GM12874 (cell line): ENCODE data around the gene FOXL3.

Source experiments
- TF ChIP-seq, protein P1 (sequence below): IDR thresholded peaks from 2 replicates; pipeline ENCODE4 v1.5.1; 2011; ENCODE audit warnings: low read depth, mild to moderate bottlenecking, control low read depth, low read length, moderate library complexity; ENCODE audit not compliant: insufficient read depth

FOXL3 gene

DNA sequence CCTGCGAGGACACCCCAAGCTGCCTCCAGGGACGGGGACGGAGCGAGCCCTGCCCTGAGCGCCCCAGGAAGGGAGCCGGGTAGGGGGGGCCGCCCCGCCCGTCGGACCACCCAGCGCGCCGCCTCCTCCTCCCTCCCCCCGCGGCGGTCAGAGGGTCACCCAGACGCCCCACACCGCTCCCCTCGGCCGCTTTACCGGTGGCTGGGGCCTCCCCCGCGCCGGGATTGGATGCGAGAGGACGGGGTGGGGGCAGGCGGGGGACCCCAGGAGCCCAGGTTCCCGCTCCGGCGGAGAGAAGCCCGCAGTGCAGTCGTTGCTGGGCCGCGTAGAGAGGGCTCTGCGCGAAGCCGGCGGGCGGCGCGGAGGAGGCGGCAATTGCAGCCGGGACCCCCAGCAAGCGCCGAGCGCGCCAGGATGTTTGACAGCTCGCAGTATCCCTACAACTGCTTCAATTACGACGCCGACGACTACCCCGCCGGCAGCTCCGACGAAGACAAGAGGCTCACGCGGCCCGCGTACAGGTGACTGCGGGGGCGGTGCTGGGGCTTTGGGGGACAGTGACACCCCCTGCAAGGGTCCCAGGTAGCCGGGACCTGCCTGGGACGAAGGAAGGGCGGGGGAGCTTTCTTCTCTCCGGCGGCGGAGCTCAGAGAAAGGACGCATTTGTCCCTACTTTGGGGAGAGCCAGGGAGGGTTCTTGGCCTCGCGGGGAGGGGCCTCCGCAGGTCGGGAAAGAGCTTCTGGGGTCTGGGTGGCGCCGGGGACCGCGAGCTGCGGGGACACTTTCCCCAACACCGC lies at the start of gene FOXL3:
Gene FOXL3 (plus strand): TSS at position 415 of the 798 bp plus-strand sequence. CDS start 0 bp downstream, at position 415.
- TF ChIP-seq, protein P1, sequence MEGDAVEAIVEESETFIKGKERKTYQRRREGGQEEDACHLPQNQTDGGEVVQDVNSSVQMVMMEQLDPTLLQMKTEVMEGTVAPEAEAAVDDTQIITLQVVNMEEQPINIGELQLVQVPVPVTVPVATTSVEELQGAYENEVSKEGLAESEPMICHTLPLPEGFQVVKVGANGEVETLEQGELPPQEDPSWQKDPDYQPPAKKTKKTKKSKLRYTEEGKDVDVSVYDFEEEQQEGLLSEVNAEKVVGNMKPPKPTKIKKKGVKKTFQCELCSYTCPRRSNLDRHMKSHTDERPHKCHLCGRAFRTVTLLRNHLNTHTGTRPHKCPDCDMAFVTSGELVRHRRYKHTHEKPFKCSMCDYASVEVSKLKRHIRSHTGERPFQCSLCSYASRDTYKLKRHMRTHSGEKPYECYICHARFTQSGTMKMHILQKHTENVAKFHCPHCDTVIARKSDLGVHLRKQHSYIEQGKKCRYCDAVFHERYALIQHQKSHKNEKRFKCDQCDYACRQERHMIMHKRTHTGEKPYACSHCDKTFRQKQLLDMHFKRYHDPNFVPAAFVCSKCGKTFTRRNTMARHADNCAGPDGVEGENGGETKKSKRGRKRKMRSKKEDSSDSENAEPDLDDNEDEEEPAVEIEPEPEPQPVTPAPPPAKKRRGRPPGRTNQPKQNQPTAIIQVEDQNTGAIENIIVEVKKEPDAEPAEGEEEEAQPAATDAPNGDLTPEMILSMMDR = no peak

DNA sequence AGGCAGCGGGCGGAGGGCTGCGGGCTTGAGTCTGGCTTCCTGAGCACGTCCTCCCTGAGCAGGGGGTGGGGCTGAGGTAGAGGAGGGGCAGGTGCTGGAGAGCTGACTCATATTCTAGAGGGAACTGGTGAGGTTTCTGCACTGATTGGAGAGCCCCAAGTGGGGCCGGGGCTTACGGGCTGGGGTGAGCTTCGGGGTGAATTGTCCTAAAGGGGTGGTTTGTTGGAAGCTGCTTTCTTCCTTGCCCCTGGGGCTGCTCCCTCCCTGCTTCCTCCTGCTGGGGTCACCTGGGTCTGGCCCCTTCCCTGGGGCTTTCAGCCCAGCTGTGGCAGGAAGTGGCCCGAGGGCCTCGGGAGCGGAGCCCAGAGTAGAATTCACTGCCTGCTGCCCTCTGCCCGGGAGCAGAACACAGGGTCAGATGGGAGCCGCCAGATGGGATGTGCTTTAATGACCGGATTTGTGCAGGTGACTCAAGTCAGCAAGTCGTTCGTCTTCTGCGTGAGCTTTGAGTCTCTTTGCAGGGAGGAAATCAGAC lies 49.0 kb upstream of the FOXL3 start:
- TF ChIP-seq, protein P1 = no peak

DNA sequence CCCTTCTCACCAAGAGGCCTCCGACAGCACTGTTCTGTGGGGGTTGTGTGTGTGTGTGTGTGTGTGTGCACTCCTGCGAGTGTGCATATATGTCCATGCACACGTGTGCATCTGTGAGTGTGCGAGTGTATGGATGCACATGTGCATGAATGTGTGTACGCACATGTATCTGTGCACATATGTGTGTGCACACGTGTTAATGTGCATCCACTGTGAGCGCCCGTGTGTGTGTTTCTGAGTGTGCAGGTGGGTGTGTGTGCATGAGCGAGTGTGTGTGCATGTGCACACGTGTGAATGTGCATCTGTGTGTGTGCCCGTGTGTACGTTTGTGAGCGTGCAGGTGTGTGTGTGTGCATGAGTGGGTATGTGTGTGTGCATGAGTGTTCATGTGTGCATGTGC lies 48.5 kb upstream of the FOXL3 start:
- TF ChIP-seq, protein P1 = no peak

DNA sequence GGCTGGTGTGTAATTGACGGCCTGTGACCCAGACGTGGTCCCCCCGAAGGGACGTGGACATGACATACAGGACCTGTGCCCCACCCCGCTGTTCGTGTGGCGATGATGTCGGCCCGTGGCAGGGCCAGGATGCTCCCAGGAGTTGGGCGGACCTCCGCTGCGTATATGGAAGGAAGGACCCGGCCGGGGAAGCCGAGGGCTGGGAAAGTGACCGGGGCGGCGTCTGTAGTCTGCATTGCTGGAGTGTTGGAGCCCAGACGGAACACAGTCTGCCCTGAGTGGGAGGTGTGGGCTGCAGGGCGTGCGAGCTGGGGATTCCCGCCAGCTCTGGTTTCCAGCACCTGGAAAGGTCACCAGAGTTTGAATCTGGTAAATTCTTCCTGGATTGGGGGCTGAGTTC lies 45.0 kb upstream of the FOXL3 start:
- TF ChIP-seq, protein P1 = no peak

DNA sequence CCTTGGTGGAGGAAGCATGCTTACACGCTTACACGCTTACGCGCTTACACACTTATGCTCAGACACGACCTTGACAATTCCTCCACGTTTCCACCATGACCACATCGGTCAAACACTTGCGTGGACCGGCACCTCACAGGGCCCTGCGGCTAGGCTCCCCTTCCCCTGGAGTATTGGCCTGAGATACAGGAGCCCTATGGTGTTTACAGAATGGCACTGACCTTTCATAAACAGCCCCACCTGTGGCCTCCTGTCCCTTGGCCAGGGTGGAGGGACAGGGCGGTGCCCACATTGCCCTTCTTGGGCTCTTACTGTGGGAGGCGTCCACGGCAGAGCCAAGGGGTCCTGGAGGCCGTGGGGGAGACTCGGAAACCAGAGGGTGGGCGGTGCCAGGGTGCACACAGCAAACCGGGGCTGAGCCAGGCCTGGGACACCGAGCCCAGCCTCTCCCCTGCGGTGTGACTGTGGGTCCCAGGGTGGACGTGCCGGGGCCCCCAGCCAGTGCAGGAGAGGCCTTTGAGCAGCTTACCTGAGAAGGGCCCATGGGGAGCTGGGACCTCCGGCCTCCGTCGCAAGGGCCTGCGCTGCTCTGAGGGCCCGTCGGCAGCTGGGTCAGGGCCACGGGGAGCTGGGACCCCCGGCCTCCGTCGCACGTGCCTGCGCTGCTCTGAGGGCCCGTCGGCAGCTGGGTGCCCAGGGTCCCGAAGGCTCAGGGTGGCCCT lies 44.2 kb upstream of the FOXL3 start:
- TF ChIP-seq, protein P1 = no peak

DNA sequence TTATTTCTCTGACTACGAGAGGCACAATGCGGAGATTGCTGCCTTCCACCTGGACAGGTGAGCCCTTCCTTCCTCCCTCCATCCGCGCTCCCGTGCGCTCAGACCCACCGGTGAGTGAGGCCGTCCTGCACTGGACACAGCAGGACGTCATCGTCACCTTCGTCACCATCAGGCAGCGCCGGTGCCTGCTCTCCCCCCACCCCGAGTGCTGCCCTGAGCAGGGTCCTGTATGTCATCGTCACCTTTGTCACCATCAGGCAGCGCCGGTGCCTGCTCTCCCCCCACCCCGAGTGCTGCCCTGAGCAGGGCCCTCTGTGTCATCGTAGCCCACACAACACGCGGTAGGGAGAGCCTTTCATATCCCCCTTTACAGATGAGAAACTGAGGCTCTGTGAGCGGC lies 43.5 kb upstream of the FOXL3 start:
- TF ChIP-seq, protein P1 = no peak

DNA sequence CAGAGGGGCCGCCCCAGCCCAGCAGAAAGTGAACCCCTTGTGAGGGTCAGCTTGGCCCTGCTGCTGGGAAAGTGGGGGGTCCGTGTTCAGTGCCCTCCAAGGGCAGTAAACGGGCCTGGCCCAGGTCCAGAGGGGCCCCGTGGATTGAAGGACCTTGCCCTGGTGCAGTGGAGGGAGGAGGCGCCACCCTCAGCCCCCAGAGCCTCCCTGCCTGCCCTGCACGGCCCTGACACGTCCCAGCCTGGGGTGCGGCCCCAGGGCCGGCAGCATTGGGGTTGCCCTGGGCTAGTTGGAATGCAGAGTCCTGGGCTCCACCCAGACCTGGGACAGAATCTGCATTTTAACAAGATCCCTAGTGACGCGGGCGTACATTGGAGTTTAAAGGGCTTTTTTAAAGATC lies 42.8 kb upstream of the FOXL3 start:
- TF ChIP-seq, protein P1 = no peak
